HFF-Myc (cell line): Measurements from ENCODE around the gene TCP11L2.

ENCODE experiments used
- DNase-seq: peaks from one replicate; pipeline ENCODE4 v3.0.0-alpha.2; 2011; ENCODE audit warnings: low read depth; ENCODE audit errors: extremely low read depth
- H3K4me3 ChIP-seq: replicated peaks from 2 replicates; pipeline ENCODE4 v1.5.1; 2011; ENCODE audit warnings: low read depth, mild to moderate bottlenecking, control low read depth, low read length
- CTCF ChIP-seq: IDR thresholded peaks from 2 replicates; pipeline ENCODE4 v1.5.1; 2012; ENCODE audit warnings: mild to moderate bottlenecking, low read depth, low read length, control low read depth; ENCODE audit errors: missing control alignments

The TCP11L2 gene

GRCh38 chr12:106358396-106359241 lies 56.1 kb downstream of the TCP11L2 start:
- peak overlapping the region; percentile 75 for H3K4me3 ChIP-seq
- no peak for DNase-seq
- TF ChIP-seq CTCF = no peak

- TF ChIP-seq CTCF = no peak
- H3K4me3 ChIP-seq = no peak overlapping the region
- DNase-seq = no peak
These were observed 57.3 kb downstream of the TCP11L2 start for GRCh38 chr12:106359646-106360399.

- DNase-seq = no peak
These were observed 58.0 kb downstream of the TCP11L2 start for GRCh38 chr12:106360400-106360994.

GRCh38 chr12:106362971-106363370 lies 60.4 kb downstream of the TCP11L2 start:
- DNase-seq = no peak
- no peak overlapping the region for H3K4me3 ChIP-seq
- no peak for TF ChIP-seq CTCF

More at GRCh38 chr12:106360400-106360994, 58.0 kb downstream of the TCP11L2 start:
- H3K4me3 ChIP-seq = no peak overlapping the region
- no peak for TF ChIP-seq CTCF

GRCh38 chr12:106364261-106364660 lies 61.7 kb downstream of the TCP11L2 start:
- no peak for DNase-seq
- no peak overlapping the region for H3K4me3 ChIP-seq
- TF ChIP-seq CTCF = no peak

GRCh38 chr12:106369624-106370346 lies 67.3 kb downstream of the TCP11L2 start:
- H3K4me3 ChIP-seq = no peak overlapping the region
- no peak for DNase-seq
- TF ChIP-seq CTCF = no peak
